CD4-positive, alpha-beta T cell treated with Interleukin-6 for 4 hours (primary cell): ENCODE data around the gene EGFR.

Experiments
- DNase-seq: peaks from one replicate; pipeline ENCODE4 v3.0.0-alpha.2; 2020; ENCODE audit warnings: mixed read lengths

Gene EGFR

GRCh38 chr7:55085511-55086412 is 66.9 kb downstream of the EGFR start:
- DNase-seq, result no peak

- DNase-seq, result no peak
Measured at GRCh38 chr7:55086413-55087201, 67.8 kb downstream of the EGFR start.

- DNase-seq, result no peak
Measured at GRCh38 chr7:55087521-55087961, 68.7 kb downstream of the EGFR start.

- no peak for DNase-seq
Measured at GRCh38 chr7:55088107-55088506, 69.3 kb downstream of the EGFR start.

GRCh38 chr7:55088620-55089019 is 69.8 kb downstream of the EGFR start:
- no peak for DNase-seq

GRCh38 chr7:55092186-55092974 is 73.6 kb downstream of the EGFR start:
- DNase-seq, result no peak

- no peak for DNase-seq
Measured at GRCh38 chr7:55092975-55093373, 74.2 kb downstream of the EGFR start.

GRCh38 chr7:55093674-55094073 is 74.9 kb downstream of the EGFR start:
- DNase-seq, result no peak

- no peak for DNase-seq
Measured at GRCh38 chr7:55094092-55094690, 75.4 kb downstream of the EGFR start.

- no peak for DNase-seq
Measured at GRCh38 chr7:55095672-55096071, 76.9 kb downstream of the EGFR start.

- no peak for DNase-seq
Measured at GRCh38 chr7:55096323-55096722, 77.5 kb downstream of the EGFR start.

GRCh38 chr7:55097100-55097499 is 78.3 kb downstream of the EGFR start:
- no peak for DNase-seq

- DNase-seq, result no peak
Measured at GRCh38 chr7:55099066-55099820, 80.4 kb downstream of the EGFR start.

- no peak for DNase-seq
Measured at GRCh38 chr7:55099821-55100543, 81.2 kb downstream of the EGFR start.

- no peak for DNase-seq
Measured at GRCh38 chr7:55100544-55101327, 81.9 kb downstream of the EGFR start.

- DNase-seq, result no peak
Measured at GRCh38 chr7:55101359-55101758, 82.5 kb downstream of the EGFR start.

- no peak for DNase-seq
Measured at GRCh38 chr7:55104123-55104522, 85.3 kb downstream of the EGFR start.

- no peak for DNase-seq
Measured at GRCh38 chr7:55104712-55105433, 86.1 kb downstream of the EGFR start.

GRCh38 chr7:55105952-55106351 is 87.1 kb downstream of the EGFR start:
- DNase-seq, result no peak

GRCh38 chr7:55107946-55108345 is 89.1 kb downstream of the EGFR start:
- DNase-seq, result no peak
